Measurements from ENCODE around the gene KLHL10.

Gene KLHL10

DNA sequence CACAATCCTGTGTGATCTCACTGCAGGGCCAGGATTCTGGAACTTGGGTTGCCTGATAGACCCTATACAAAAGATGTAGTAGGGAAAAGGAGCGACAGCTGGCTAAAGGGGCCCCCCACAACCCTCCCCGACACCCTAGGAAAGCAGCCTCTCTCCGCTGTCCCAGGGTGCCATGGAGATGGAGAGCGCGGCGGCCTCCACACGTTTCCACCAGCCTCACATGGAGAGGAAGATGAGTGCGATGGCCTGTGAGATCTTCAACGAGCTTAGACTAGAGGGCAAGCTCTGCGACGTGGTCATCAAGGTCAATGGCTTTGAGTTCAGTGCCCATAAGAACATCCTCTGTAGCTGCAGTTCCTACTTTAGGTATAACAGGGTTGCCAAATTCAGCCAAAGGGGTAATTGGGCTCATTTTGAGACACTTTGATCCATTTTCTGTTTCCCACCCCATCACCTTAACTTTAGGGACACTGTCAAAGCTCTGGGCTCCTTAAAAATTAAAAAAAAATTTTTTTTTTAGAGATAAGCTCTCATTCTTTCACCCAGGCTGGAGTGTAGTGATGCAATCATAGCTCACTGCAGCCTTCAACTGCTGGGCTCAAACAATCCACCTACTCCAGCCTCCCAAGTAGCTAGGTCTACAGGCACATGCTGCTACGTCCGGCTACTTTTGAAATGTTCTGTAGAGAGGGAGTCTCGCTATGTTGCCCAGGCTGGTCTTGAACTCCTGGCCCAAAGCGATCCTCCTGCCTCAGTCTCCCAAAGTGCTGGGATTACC, at the start of gene KLHL10:
Gene KLHL10 (plus strand): TSS at position 65 of the 778 bp plus-strand sequence. CDS start 108 bp downstream, at position 173.
- no peak for DNase-seq

DNA sequence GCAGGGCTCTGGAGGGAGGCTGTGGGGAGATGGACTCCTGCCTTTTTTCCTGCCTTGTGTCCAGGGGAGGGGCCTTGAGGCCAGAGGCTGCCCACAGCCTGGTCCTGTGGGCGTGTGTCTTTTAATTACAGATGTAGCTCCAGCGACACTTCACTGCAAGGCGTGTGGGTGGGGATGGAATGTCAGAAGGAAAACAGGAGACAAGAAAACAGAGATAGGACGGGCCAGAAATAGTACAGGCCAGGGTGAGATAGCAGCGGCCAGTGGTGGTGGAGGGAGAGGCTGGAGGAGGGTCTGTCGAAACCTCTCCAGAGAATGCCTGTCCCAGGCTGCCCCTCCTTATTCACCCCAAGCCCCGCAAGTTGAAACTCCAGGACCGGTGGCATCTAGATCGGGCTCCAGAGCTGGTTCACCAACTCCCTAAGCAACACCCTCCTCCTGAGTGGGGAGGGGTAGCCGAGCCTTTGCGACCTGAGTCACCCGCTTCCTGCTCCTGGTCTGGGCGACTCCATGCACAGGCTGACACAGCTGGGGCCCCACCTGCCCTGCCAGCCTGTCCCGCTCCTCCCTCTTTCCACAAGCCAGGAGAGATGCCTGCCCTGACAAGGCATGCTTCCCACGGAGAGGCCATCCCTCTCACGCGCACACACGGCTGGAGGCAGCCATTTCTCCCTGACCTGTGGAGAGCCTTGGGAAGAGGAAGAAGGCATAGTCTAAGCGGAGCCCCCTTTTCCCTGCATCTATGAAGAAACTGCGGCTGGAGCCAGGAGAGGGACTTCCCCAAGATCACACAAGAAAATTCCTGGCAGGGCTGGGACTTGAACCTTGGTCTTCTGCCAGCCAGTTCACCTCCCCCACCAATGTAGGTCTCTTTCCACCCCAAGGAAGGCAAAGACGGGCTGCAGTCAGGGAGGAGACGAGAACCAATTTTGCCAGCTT, 44.5 kb upstream of the KLHL10 start:
- DNase-seq, result no peak

DNA sequence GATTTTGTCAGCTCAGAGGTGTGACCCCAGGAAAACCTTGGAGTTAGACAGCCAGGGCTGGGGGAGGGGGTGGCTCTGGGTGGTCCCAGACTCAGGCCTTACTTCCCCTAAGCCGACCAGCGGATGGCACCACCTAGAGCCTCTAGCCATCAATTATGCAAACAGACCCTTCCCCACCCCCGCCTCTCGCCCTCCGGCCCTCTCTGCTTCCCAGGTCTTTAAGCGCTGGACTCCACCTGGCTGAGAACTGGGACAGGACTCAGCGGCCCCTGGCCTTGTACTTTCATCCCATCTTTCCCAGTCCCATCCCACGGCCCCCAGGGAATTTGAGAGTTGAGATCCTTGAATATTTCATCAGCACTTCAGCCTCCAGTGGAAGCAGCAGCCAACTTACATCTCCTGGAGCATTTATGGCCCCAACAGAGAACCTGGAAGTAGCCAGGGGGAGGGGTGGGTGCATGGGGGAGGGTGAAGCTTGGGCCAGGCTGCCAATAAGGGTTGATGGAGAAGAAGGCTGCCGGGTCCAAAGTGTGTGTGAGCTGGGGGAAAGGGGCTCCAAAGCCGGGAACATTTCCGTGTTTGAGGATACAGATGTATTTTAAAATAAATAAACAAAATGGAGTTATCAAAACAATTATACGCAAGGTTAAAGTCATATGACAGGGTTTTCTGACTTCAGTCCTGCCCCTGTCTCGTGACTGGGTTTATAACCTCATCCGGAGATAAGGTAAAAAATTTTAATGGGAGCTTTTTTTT, 43.7 kb upstream of the KLHL10 start:
- no peak for DNase-seq

DNA sequence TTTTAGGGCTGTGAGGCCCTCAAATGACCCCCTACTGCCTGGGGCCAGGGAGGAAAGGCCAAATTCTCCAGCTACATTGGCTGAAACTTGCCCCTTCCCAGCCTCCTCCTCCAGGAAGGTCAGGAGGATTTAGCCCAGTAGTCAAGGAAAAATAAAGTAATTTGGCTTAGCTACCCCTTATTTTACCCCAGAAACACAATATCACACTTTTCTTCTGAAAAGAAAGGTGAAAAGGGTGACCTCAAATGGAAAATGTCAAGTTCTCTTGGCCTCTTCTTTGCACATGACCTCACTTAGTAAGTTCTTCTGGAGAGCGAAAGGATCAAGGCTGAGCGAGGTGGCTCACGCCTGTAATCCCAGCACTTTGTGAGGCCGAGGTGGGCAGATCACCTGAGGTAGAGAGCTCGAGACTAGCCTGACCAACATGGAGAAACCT, 43.1 kb upstream of the KLHL10 start:
- no peak for DNase-seq

DNA sequence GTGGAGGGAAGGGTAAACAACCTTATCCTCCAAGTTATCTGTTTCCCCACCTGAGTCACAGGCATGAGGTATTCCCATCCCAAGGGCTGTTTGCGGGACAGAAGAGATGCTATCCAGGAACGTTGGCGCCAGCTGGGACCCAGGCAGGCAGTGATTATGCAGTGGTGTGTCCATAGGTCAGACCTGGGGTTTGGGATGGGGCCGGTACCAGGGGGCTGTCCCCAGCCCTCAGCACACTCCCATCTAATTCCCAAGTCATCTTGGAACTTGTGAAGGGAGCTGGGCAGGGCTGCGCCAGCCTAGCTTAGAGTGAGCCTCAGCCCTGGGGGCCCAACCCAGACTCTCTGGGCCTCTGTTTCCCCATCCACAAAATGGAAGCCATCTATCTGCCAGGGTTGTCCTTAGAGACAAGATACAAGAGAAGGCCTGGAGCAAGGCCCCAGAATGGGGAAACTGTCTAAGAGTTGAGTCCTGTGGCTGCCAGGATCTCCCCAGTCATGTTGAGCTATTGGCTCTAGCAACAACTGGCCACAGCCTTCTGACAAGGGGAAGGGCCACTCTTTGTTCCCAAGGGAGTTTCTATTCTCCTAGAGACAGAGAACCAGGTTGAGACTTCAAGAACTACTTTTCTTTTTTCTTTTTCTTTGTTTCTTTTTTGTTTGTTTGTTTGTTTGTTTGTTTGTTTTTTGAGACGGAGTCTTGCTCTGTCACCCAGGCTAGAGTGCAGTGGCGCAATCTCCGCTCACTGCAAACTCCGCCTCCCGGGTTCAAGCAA, 41.3 kb upstream of the KLHL10 start:
- no peak for DNase-seq

DNA sequence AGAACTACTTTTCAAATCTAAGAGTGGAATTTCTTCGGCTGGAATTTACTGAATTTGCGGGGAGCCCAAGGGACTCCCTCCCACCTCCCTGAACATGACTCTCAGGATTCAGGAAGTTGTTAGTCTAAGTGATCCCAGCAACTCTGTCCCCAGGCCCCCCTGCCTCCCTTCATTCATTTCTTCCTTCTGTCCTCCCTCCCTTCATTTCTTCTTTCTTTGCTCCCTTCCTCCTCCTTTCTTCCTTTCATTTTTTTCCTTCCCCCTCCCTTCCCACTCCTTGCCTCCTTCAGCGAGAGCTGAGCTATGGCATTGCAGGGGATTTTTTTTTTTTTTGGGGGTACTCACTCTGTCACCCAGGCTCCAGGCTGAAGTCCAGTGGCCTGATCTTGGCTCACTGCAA, 40.2 kb upstream of the KLHL10 start:
- no peak for DNase-seq

DNA sequence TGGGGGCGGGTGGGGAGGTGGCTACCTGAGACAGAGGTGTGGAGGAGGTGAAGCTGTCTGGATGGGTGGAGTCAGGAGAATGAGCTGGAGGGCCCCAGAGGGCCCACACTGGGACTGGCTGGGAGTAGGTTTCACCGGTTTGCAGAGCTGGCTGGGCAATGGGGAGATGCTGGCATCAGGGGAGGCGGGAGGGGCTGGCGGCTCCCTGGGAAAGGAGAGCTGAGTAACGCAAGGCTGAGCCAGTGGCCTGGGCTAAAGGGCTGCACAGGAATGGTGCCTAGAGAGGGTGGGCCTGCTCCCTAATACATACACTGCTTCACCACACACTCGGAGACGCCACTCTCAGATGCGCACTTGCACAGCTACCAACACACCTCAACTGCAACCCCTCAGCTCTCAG, 38.3 kb upstream of the KLHL10 start:
- DNase-seq, result no peak

DNA sequence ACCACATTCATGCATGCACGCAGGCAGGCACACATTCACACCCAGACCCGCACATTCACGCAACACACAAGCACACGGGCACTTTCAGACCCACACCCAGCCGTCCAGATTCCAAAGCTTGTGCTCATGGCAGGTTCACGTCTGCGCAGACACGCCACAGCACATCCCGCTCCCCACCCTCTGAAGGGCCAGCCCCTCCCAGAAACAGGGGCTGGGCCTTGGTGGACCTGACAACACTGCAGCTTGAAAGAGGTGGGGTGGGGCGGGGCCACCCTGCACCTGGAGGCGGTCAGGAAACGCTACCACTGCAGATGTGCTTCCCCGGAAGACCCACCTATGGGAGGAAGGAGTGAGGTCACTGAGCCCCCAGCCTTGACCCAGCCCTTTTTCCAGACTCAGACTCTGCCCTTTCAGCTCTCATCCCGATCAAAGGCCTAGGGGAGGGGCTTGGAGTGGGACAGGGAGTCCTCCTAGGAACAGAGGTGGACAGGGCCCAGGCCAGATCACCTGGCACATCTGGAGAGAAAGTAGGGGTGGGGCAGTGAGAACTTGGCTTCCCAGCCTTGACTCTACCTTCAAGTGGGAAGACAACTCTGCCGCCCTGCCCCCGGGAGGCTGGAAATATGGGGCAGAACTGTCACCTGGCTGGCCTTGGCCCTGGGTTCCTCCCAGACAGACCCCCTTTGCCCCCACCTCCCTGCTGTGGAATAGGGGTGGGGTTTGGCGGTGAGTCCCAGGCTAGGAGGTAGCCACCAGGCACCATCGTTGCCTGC, 36.8 kb upstream of the KLHL10 start:
- peak in 1 of 2 donors; percentile 20 for DNase-seq

DNA sequence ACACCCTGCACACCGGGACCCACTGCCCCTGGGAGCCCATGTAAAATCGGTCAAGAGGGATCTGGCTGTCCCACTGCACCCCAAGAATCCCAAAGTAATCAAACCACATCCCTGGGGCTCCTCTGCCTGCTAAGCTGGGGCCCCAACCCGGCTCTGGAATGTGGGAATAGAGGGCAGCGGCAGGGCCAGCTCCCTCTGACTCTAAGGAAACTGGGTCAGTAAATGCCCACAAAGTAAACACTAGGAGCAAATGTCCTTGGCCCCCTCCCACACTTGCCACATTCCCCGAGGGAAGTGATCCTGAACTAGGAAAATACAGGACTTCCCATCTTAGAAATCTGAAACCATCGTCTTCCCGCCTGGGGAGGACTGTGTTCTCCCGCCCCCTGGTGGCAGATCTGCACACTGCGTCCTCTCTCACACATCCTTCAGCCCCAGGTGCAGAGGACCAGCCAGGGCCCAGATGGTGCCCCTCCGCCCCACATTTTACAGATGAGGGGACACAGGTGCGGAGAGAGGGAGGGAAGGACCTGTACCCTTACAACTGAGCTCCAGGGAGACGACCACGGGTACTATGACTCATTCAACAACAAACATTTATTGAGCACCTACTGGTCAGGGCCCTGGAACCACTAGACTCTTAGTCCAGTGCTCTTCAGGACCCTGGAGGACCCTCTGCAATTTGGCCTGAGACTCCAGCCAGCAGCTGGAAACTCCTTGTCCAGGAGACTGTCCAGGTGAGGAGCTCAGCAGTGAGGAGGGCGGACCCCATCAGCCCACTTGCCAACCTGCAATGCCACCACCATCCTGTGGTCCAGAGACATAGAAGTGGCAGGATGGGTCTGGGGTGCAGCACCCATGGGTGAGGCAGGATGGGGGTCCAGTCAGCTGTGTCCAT, 36.0 kb upstream of the KLHL10 start:
- peak; percentile 69 to 70 for DNase-seq

DNA sequence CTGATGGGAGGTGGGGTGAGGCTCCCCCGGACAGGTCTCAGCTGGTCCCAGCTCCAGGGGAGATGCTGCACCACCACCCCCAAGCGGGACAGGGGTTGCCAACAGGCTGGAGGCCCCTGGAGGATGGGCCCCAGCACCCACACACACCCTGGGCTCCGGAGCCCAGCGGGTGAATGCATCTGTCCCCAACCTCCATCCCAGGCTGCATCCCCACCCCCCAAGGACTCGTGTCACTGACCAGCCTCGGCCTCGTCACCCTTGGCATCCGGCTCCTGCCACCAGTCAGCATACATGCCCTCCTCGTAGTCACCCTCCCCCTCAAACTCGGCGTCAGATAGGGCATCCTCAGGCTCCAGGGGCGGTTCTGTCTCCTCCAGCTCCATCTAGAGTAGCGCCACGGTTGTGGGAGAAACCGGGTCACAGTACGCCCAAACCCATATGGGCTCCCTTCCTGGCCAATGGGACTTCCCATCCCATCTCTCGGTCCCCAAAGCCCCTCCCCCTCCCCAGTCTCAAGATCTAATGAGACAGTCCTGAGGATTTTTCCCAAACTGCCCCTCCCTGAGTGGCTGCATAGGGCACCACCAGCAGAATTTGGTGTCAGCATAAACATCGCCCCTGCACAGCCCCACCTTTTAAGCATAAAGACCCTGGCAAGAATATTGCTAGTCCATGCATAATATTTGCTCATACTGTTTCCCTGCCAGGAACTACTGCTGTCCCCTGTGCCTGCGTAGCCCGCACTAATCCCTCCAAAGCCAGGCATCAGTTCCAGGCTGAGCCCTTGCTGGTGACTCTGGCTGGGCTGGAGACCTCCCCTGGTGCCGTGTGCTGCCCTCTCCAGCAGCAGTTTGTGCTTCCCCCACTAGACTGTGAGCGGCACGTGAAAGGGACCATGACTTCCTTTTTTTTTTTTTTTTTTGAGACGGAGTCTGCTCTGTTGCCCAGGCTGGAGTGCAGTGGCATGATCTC, 34.3 kb upstream of the KLHL10 start:
- DNase-seq, result no peak

DNA sequence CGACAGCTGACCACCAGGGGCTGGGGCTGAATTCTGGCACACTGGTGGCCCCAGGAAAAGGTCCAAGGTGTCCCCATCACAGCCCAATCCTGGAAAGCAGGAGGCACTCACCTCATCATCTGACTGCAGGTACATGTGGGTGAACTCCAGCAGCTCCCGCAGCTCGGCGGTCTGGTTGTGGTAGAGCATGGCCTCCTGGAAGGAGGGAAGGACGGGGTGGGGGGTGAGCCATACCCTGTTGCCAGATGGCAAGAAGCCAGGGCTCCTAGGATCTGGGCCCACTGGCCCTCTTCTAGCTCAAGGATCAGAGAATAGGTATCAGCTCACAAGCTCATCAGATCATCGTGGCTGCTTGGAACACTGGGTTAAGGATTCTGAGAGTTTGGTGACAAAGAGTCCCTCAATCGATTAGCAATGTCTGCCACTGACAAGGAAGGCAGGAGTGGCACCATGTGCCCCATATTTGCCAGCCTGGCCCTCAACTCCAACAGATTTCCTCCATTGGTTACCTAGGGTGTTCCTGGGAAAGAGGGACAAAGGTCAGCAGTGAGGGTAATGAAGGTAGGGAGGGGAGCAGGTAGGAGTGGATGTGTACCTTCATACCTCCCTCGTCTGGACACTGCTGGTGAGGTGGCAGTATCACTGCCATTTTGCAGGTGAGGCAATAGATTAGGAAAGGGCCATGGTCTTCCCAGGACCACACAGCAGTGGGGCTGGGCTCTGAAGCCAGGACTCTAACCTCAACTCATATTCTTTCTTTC, 30.8 kb upstream of the KLHL10 start:
- DNase-seq, result no peak

DNA sequence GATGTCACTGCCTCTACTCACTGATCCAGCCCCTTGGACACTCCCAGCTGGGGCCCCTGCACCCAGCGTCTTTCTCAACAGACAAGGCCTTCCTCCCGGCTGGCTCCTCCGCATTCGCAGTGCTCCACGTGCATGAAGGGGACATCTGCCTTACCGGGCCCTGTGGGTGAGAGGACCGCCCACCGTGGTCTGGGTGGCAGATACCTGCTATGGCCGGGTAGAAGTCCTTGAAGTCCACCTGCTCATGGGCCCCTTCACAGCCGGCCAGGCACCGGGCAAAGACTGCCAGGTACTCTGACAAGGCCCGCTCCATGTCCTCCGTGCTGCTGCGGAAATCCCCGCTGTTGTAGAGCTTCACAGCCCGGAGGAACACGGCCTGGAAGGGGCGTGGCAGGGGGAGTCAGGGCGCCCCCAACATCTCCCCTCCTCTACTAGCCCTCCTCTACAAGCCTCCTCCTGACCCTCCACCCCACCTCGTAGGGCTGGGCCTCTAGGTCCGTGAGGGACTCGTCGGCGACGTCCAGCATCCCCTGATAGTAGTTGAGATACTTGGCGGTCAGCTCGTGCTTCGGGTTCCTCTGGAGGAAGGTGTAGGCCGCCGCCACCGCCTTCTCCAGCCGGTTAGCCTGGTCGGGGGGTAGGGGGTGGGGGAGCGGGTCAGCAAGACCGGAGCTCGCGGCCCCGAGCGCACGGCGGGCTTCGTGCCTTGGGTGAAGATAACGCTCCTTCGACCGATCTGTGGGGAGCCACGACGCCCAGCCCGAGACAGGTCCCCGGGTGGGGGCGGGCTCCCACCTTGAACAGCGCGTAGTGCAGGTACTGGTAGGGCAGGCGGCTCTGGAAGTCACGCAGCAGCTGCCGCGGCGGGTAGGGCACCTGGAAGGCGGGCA, 26.7 kb upstream of the KLHL10 start:
- no peak for DNase-seq

DNA sequence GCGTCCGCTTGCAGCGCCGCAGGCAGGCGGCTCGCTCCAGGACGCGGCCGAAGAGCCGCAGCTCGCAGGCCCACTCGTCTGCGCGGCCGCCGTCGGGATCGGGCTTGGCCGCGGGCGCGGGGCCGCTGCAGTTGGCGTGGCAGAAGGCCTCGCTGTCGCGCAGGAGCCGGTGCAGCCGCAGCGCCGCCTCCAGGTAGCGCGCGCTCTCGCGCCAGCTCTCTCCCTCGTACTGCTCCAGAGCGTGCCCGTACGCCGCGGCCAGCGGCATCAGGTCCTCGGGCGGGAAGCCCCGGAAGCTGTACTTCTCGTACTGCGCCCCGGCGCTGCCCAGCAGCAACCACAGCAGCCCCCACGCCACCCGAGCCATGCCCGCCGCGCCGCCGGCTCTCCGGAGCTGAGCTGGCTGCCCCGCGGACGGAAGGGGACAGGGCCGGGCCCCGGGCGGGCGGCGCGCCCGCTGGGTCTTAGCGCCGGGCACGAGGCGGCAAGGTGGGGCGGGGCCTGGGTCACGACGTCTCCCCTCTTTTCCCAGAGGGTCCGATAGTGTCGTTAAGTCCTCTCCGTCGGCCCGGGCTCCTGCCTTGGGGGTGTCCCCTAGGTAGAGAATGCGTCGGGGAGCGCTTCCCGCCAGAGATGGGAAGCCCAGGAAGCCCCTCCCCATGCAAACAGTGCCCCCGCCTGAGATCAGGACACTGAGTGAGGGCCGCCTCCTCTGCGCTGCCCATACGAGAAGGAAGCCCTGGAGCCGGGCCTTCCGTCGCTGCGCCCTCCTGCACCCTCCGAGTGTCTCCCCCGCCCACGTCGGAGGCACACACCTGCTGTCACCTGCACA, 25.9 kb upstream of the KLHL10 start, which contains the start of gene P3H4:
Gene P3H4 (minus strand): TSS at position 401 of the 832 bp plus-strand sequence. CDS start 34 bp downstream, at position 367.
- peak; percentile 71 to 76 for DNase-seq

DNA sequence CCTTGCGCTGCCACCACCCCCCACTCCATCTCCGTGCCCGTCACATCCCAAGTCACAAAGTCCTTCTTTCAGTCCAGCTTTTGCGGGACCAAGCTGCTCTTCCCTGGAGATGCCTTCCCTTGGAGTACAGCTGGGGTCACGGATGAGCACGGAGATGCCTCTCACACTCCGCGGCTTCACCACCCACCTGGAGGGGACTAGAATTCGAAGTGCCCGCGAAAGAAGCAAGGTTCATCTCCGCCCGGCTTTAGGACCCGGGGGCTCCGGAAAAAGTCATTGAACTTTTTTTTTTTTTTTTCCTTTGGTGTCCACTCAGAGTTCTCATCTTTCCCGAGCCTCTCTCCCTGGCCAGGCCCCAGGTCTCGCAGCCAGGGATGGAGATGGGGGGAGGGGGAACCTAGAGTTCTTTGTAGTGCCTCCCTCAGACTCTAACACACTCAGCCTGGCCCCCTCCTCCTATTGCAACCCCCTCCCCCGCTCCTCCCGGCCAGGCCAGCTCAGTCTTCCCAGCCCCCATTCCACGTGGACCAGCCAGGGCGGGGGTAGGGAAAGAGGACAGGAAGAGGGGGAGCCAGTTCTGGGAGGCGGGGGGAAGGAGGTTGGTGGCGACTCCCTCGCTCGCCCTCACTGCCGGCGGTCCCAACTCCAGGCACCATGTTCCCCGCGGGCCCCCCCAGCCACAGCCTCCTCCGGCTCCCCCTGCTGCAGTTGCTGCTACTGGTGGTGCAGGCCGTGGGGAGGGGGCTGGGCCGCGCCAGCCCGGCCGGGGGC, 25.1 kb upstream of the KLHL10 start, which contains the start of gene FKBP10:
Gene FKBP10 (plus strand): TSS at position 624 of the 771 bp plus-strand sequence. CDS start 31 bp downstream, at position 655.
- peak; percentile 30 to 48 for DNase-seq

DNA sequence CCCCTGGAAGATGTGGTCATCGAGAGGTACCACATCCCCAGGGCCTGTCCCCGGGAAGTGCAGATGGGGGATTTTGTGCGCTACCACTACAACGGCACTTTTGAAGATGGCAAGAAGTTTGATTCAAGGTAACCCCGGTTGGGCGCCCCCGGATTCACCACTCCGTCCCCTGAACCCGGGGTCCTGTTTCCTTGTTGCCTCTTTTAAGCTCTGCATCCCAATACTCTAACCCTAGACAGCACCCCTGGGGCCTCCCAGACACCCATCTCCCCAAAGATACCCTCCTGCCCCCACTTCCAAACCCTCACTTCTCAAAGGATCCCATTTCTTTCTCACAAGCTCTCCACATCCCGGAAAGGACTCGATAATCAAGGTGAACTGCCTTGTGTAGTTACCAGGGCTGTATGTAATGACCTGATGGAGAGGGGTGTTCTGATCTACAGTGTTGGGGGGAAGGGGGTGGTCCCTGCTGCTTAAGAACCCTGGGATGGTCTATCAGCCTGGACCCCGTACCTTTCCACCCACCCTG, 24.4 kb upstream of the KLHL10 start:
- no peak for DNase-seq
